Neural progenitor cell (in vitro differentiated cells): ENCODE measurements around the gene TMEM169. TPM values are rescaled to one million over a fixed set of nuclear protein-coding genes. Genes with fewer than 3 reads are reported as not detected.

ENCODE experiments used
- DNase-seq: peaks from one replicate; pipeline ENCODE4 v3.0.0-alpha.2; 2016; ENCODE audit warnings: low spot score
- H2AFZ ChIP-seq: fragments of 200-600 bp; sonication (generic); replicated peaks from 2 replicates; pipeline ENCODE4 v1.6.1; 2016; ENCODE audit warnings: antibody characterized with exemption
- H3F3A ChIP-seq: fragments of 200-600 bp; sonication (generic); 2 replicates; pipeline ENCODE4 v1.6.1; 2016; ENCODE audit warnings: antibody characterized with exemption, low read depth
- H3K27ac ChIP-seq: fragments of 200-600 bp; sonication (generic); 2 replicates; pipeline ENCODE4 v1.5.1; 2016; ENCODE audit warnings: mild to moderate bottlenecking
- H3K27me3 ChIP-seq: fragments of 200-600 bp; sonication (generic); 2 replicates; pipeline ENCODE4 v1.6.1; 2016; ENCODE audit warnings: mild to moderate bottlenecking, moderate library complexity
- H3K36me3 ChIP-seq: fragments of 200-600 bp; sonication (generic); 2 replicates; pipeline ENCODE4 v1.5.1; 2016
- H3K4me1 ChIP-seq: fragments of 200-600 bp; sonication (generic); 2 replicates; pipeline ENCODE4 v1.6.1; 2016; ENCODE audit warnings: mixed run types
- H3K4me2 ChIP-seq: fragments of 200-600 bp; sonication (generic); 2 replicates; pipeline ENCODE4 v1.6.1; 2016
- H3K4me3 ChIP-seq: fragments of 200-600 bp; sonication (generic); 2 replicates; pipeline ENCODE4 v1.5.1; 2016
- H3K79me2 ChIP-seq: fragments of 200-600 bp; sonication (generic); 2 replicates; pipeline ENCODE4 v1.6.1; 2016; ENCODE audit warnings: low read depth
- H3K9ac ChIP-seq: fragments of 200-600 bp; sonication (generic); 2 replicates; pipeline ENCODE4 v1.6.1; 2016
- H3K9me3 ChIP-seq: fragments of 200-600 bp; sonication (generic); 2 replicates; pipeline ENCODE4 v1.5.1; 2016; ENCODE audit warnings: low read depth
- H4K20me1 ChIP-seq: fragments of 200-600 bp; sonication (generic); 2 replicates; pipeline ENCODE4 v1.6.1; 2016; ENCODE audit warnings: low read depth
- H3K27ac Mint-ChIP-seq: 3 replicates; pipeline ENCODE4 v1.8.0; 2021; ENCODE audit warnings: mixed read lengths
- H3K27me3 Mint-ChIP-seq: 2 replicates; pipeline ENCODE4 v1.8.0; 2022; ENCODE audit warnings: low read depth, mild to moderate bottlenecking, inconsistent platforms, moderate library complexity, mixed read lengths; ENCODE audit not compliant: insufficient read depth
- H3K36me3 Mint-ChIP-seq: 3 replicates; pipeline ENCODE4 v1.8.0; 2021; ENCODE audit warnings: mixed read lengths
- H3K4me1 Mint-ChIP-seq: 3 replicates; pipeline ENCODE4 v1.8.0; 2021; ENCODE audit warnings: mixed read lengths
- H3K4me3 Mint-ChIP-seq: 3 replicates; pipeline ENCODE4 v1.8.0; 2021; ENCODE audit warnings: mild to moderate bottlenecking, moderate library complexity, mixed read lengths
- H3K9me3 Mint-ChIP-seq: 3 replicates; pipeline ENCODE4 v1.8.0; 2020; ENCODE audit warnings: mixed read lengths
- EZH2 ChIP-seq: fragments of 200-600 bp; sonication (generic); IDR thresholded peaks from 2 replicates; pipeline ENCODE4 v1.6.1; 2017; ENCODE audit warnings: antibody characterized with exemption, mild to moderate bottlenecking, moderate library complexity
- EZH2phosphoT487 ChIP-seq: fragments of 200-600 bp; sonication (generic); IDR thresholded peaks from 2 replicates; pipeline ENCODE4 v1.6.1; 2017; ENCODE audit warnings: antibody characterized with exemption
- total RNA-seq: library from RNA; depleted of rRNA; stranded (reverse); fragments of >200 nt; gene quantifications from 2 replicates; pipeline ENCODE4 v1.2.3, GENCODE V29; 2015; ENCODE audit warnings: low replicate concordance
- TF ChIP-seq, protein P1 (sequence below): fragments of 200-600 bp; sonication (generic); IDR thresholded peaks from 2 replicates; pipeline ENCODE4 v1.5.1; 2017; ENCODE audit warnings: antibody characterized with exemption, mild to moderate bottlenecking

Gene TMEM169
- total RNA-seq, 1 donor from 2014 or later = 17.9 TPM

- peaks cover 24% of the 10 kb centered on the region for H3K36me3 ChIP-seq
- H3K4me3 ChIP-seq = peak overlapping the region; percentile 93
- H4K20me1 ChIP-seq = peaks cover 42% of the 10 kb centered on the region
- Mint-ChIP-seq H3K4me1 (peaks cover 63% of the 10 kb centered on the region), H3K4me3 (peak overlapping the region; percentile 99), H3K36me3 (peaks cover 19% of the 10 kb centered on the region), H3K9me3 (no peaks in the 10 kb centered on the region), H3K27ac (peak overlapping the region; percentile 71), H3K27me3 (peaks cover 10% of the 10 kb centered on the region)
- peak overlapping the region; percentile 53 for H3K27ac ChIP-seq
- H3K79me2 ChIP-seq = peaks cover 55% of the 10 kb centered on the region
- H3K9me3 ChIP-seq = no peaks in the 10 kb centered on the region
- H2AFZ ChIP-seq = no peak overlapping the region
- H3F3A ChIP-seq = peaks cover 67% of the 10 kb centered on the region
- TF ChIP-seq EZH2phosphoT487 (no peak), EZH2 (no peak)
- TF ChIP-seq, protein P1, sequence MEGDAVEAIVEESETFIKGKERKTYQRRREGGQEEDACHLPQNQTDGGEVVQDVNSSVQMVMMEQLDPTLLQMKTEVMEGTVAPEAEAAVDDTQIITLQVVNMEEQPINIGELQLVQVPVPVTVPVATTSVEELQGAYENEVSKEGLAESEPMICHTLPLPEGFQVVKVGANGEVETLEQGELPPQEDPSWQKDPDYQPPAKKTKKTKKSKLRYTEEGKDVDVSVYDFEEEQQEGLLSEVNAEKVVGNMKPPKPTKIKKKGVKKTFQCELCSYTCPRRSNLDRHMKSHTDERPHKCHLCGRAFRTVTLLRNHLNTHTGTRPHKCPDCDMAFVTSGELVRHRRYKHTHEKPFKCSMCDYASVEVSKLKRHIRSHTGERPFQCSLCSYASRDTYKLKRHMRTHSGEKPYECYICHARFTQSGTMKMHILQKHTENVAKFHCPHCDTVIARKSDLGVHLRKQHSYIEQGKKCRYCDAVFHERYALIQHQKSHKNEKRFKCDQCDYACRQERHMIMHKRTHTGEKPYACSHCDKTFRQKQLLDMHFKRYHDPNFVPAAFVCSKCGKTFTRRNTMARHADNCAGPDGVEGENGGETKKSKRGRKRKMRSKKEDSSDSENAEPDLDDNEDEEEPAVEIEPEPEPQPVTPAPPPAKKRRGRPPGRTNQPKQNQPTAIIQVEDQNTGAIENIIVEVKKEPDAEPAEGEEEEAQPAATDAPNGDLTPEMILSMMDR = no peak
- no peaks in the 10 kb centered on the region for H3K27me3 ChIP-seq
- no peak for DNase-seq
- peak overlapping the region; percentile 91 for H3K9ac ChIP-seq
- peak overlapping the region; percentile 92 for H3K4me2 ChIP-seq
- peaks cover 49% of the 10 kb centered on the region for H3K4me1 ChIP-seq
Measured at GRCh38 chr2:216110620-216111019, 28.9 kb downstream of the TMEM169 start.

DNA sequence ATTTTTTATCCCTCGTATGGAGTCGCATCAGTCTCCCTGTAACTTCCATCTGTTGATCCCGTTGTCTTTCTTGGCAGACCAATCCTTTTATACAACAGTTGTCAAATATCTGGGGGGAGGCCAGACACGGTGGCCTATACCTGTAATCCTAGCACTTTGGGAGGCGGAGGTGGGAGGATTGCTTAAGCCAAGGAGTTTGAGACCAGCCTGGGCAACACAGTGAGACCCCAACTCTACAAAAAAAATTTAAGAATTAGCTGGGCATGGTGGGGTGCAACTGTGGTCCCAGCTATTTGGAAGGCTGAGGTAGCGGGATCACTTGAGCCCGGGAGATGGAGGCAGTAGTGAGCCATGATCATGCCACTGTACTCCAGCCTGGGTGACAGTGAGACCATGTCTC is 29.4 kb downstream of the TMEM169 start:
- Histone ChIP-seq H3K4me3 (peak overlapping the region; percentile 93), H2AFZ (no peak overlapping the region), H3K27me3 (no peaks in the 10 kb centered on the region), H3K36me3 (peaks cover 24% of the 10 kb centered on the region), H4K20me1 (peaks cover 42% of the 10 kb centered on the region), H3K27ac (peak overlapping the region; percentile 70), H3K79me2 (peaks cover 60% of the 10 kb centered on the region), H3F3A (peaks cover 69% of the 10 kb centered on the region), H3K4me1 (peaks cover 54% of the 10 kb centered on the region), H3K4me2 (peak overlapping the region; percentile 92), H3K9ac (peak overlapping the region; percentile 91), H3K9me3 (no peaks in the 10 kb centered on the region)
- Mint-ChIP-seq H3K27me3 (peaks cover 10% of the 10 kb centered on the region), H3K27ac (no peak overlapping the region), H3K9me3 (no peaks in the 10 kb centered on the region), H3K36me3 (peaks cover 20% of the 10 kb centered on the region), H3K4me3 (peak overlapping the region; percentile 99), H3K4me1 (peaks cover 67% of the 10 kb centered on the region)
- DNase-seq = no peak
- no peak for TF ChIP-seq EZH2phosphoT487
- TF ChIP-seq, protein P1 = no peak
- TF ChIP-seq EZH2 = no peak

- no peak overlapping the region for H3K27ac Mint-ChIP-seq
- H3K9ac ChIP-seq = no peak overlapping the region
- peaks cover 78% of the 10 kb centered on the region for H3K79me2 ChIP-seq
- no peaks in the 10 kb centered on the region for H3K27me3 ChIP-seq
- peaks cover 33% of the 10 kb centered on the region for H3K36me3 Mint-ChIP-seq
- H3K9me3 Mint-ChIP-seq = no peaks in the 10 kb centered on the region
- peaks cover 42% of the 10 kb centered on the region for H4K20me1 ChIP-seq
- H3K4me1 Mint-ChIP-seq = peaks cover 74% of the 10 kb centered on the region
- H2AFZ ChIP-seq = no peak overlapping the region
- DNase-seq = no peak
- H3K4me2 ChIP-seq = peak overlapping the region; percentile 92
- peaks cover 24% of the 10 kb centered on the region for H3K36me3 ChIP-seq
- H3K27ac ChIP-seq = peak overlapping the region; percentile 70
- peaks cover 72% of the 10 kb centered on the region for H3K4me1 ChIP-seq
- peaks cover 10% of the 10 kb centered on the region for H3K27me3 Mint-ChIP-seq
- no peaks in the 10 kb centered on the region for H3K9me3 ChIP-seq
- no peak overlapping the region for H3K4me3 Mint-ChIP-seq
- H3F3A ChIP-seq = peaks cover 78% of the 10 kb centered on the region
- no peak overlapping the region for H3K4me3 ChIP-seq
- TF ChIP-seq EZH2 = no peak
- no peak for TF ChIP-seq EZH2phosphoT487
- TF ChIP-seq, protein P1 = no peak
Measured at GRCh38 chr2:216112926-216113325, 31.2 kb downstream of the TMEM169 start.
